Eye (tissue), 1 donor: ENCODE measurements around the gene KCNH8.

ENCODE experiments used
- DNase-seq: peaks from one replicate; pipeline ENCODE4 v3.0.0-alpha.2; 2015

KCNH8 gene

DNA sequence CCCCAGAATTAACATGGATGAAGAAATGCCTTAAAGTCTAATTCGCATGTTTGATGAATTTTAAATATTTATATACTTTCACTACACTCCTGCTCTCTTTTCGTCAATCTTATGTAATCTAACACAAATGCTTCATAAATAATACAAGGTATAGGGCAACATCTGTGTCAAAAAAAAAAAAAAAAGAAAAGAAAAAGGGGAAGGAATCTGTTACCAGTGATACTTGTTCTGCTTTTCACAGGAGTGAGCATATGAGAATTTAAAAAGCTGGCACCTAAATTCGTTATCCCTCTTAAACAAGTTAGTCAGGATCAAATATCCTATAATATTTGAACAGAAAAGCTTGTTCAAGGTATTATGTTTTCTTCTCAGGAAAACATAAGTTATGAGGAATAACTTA, 243.8 kb downstream of the KCNH8 start:
- peak; percentile 15 for DNase-seq

DNA sequence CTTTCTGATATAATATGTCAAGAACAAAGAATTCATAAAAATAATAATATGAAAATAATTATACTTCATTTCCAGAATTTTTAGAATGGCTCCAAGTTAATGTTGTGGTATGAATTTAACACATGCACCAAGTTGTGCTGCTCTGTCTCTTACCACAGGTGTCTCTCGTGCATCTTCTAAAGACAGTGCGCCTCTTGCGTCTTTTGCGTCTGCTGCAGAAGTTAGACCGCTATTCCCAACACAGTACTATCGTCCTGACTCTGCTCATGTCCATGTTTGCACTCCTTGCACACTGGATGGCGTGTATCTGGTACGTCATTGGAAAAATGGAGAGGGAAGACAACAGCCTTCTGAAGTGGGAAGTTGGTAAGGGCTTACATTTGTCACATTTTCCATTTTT, 246.6 kb downstream of the KCNH8 start:
- DNase-seq: no peak

GRCh38 chr3:19396726-19397125, 248.4 kb downstream of the KCNH8 start:
- DNase-seq: no peak

GRCh38 chr3:19399356-19399755, 251.0 kb downstream of the KCNH8 start:
- DNase-seq: no peak

DNA sequence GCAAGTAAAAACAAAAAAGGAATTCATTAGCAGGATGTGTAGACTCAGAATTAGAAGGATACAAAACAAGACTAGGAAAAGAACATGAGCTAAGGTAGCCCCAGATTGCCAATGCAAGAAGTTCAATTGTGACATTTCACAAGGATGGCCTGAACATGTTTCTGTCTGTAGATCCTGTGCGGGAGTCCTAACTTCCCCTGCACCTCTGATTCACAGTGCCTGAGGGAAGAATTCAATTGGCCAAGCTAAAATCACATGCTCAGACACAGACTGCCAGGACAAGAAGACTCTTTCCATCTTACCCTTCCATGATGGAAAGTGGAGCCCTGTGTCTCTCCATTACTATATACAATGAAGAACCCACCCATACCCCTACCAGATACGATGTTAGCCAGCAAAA, 251.5 kb downstream of the KCNH8 start:
- no peak for DNase-seq

DNA sequence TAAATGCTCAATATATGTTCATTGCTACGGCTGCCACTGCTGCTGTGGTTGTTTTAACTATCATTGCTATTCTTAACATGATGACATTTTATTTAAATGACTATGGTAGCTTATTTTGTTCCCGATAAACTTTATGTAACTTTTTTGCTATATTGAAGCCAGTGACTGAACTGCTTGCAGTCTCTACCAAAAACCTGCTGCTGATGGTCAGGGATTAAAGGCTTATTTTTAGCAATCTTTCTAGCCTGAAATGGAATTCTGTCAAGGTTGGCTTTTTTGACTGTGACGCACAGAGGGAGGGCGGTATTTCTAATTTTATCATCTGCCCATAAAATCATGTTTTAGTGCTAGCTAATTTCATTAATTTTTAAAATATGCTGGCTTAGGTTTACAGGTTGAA, 271.8 kb downstream of the KCNH8 start:
- DNase-seq: no peak

GRCh38 chr3:19425825-19426224, 277.5 kb downstream of the KCNH8 start:
- no peak for DNase-seq

DNA sequence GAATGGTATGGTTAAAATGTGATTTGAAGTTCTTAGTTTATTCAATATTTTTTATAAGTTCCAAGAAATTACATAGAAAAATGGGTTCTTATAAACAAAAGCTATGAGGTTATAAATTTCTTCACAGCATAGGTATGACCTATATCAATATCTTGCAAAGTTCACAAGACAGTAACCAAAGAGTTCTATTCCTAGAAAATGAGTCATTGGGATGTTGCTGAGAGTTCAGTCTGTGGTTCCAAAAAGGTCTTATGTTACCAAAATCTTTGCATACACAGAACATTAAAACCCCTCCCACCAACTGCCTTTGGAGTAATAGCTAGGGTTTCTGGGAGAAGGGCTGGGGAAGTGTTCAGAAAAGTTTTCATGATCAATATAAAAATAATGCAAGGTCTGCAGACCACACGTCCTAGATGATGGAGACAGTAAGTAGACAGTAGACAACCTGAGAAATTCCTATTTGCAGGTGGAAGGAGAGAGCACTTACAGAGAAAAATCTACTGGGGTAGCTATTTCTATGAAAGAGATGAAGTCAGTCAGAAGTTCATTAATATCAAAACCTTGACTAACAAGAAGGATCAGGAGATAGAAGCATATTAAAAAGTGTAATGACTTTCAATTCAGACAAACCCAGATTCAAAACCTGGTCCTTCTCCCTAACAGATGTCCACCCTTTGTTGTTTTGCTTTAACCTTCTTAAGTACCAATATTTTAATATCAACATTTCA, 279.3 kb downstream of the KCNH8 start:
- no peak for DNase-seq

GRCh38 chr3:19428729-19429128, 280.4 kb downstream of the KCNH8 start:
- DNase-seq: no peak

GRCh38 chr3:19432669-19433068, 284.4 kb downstream of the KCNH8 start:
- DNase-seq: peak; percentile 7

DNA sequence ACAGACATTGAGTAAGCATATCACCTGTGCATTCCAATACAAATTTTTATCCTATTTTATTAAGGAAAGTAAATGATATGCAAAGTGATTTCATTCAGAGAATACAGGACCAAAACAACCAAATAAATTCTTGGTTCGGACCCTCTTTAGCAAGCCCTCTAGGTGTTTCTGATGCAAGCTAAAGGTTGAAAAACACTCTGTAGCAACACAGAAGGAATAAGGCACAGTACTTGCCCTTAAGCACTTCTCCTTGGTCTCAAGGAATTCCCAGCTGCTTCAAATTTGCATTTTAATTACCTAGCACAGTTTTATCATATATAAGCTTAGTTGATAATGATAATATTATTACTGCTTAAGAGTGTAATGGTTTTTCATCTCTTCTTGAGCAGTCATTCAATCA, 288.4 kb downstream of the KCNH8 start:
- no peak for DNase-seq

DNA sequence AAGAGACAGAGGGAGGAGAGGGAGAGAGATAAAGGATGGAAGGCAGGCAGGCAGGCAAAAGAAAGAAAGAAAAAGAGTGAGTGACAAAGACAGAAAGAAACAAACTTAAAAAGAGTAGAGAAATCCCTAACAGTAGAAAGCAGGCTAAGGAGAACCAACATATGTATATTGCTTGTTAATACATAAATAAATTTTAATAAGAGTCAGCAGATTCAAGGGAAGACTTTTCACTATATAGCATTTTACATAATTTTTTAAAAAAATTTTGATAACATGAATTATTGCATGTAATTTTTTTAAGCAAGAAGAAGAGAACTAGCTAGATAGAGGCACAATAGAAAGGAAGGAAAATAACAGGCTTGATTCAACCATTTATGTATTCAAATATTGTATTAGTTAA, 291.6 kb downstream of the KCNH8 start:
- DNase-seq: no peak

DNA sequence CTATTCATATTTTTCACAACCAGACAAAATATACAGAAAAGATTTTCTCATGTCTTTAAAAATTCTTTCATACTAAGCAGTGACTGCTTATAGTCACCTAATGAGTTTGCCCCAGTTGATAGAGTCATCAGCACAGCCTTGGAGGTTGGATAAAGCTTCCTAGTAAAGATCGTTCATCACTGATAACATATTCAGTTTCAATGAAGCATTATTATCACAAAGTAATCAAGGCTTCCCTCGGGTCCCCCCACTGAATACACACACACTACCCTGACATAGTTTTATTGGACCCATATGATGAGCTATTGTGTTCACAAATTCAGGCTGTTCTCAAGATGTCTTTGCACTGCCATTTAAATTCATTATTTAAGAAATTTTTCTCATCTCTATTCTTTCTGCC, 297.8 kb downstream of the KCNH8 start:
- DNase-seq: no peak

DNA sequence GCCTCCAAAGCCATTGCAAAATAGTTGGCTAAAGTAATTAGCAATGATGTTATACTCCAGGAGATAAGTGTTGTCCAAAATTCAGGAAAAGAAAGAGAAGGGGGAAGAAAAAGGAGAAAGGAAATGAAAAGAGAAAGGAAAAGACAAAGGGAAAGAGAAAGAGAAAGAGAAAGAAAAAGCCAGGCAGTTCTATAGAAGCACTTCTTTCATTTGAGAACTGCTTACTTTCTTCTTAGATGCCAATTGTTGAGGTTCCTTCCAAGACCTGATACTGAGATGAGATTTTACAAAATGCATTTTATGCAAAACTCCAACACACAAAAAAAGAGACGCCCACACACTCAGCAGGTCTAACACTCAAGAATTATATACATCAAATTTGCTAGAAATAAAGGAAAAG, 298.4 kb downstream of the KCNH8 start:
- DNase-seq: no peak

GRCh38 chr3:19455546-19455945, 307.2 kb downstream of the KCNH8 start:
- no peak for DNase-seq

DNA sequence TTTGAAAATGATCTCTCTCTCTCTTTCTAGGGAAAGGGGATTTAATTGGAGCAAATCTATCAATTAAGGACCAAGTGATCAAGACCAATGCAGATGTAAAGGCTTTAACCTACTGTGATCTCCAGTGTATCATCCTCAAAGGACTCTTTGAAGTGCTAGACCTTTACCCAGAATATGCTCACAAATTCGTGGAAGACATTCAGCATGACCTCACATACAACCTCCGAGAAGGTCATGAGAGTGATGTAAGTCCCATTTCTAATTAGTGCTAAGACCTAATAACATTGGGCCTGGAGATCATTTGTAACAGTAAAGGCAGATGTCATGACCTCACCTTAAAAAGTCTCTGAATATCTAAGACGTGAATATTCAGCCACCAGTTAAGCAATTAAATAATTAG, 308.4 kb downstream of the KCNH8 start:
- no peak for DNase-seq

GRCh38 chr3:19457449-19457848, 309.1 kb downstream of the KCNH8 start:
- DNase-seq: no peak

DNA sequence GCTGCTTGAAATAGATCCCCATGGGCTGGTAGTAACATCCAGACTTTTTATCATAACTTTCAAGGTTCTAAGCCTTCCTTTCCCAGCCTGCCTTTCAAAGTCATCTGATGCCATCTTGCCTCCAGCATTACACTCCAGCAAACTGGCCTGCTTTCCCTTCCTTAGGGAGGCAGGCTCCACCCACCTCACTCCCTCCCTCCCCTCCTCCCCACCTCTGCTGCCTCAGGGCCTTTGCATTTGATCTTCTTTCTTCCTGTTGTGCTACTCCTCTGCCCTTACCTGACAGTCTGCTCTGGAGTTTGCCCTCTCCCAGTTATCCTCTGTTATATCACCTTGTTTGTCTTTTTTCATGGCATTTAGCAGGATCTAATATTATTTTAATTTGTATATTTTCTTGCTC, 319.5 kb downstream of the KCNH8 start:
- no peak for DNase-seq

- no peak for DNase-seq
These were observed 322.8 kb downstream of the KCNH8 start for GRCh38 chr3:19471138-19471537.

- DNase-seq: peak; percentile 6
These were observed 325.8 kb downstream of the KCNH8 start for GRCh38 chr3:19473971-19474580.

DNA sequence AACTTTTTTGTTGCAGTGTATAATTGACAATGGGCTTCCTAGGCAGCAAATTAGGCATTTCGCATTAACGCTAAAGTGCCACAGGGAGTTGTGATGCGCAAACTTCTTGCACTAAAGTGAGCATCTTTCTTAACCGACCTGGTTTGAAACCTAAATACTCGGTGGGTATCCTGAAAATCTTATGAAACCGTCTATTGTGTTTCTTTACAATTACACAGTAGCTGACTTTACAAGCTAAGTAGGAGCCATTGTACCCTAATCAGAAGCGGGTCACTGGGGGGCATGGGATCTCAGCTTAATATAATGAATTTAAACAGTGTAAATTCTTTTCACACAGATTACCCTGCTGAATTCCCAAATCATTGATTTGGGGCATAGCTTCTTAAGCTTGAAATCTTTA, 328.0 kb downstream of the KCNH8 start:
- DNase-seq: peak; percentile 35

- no peak for DNase-seq
These were observed 337.0 kb downstream of the KCNH8 start for GRCh38 chr3:19485267-19485666.

DNA sequence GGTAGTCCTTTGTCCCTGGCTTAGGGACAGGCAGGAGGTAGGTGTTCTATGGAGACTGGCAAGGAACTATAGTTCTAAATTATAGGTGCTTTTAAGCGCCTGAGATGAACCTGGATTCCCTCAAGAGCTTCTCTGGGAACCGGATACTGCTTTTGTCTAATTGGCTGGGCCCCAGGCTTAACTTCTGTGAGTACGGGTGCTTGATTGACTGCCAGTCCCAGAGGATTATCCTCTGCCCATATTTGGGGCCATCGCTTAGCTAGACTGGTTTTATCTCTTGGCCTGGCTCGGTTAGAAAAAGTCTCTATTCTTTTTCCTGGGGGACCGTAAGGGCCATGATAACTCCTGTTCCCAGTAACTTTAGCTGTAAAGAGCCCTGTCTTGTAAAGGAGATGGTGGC, 339.1 kb downstream of the KCNH8 start:
- no peak for DNase-seq

DNA sequence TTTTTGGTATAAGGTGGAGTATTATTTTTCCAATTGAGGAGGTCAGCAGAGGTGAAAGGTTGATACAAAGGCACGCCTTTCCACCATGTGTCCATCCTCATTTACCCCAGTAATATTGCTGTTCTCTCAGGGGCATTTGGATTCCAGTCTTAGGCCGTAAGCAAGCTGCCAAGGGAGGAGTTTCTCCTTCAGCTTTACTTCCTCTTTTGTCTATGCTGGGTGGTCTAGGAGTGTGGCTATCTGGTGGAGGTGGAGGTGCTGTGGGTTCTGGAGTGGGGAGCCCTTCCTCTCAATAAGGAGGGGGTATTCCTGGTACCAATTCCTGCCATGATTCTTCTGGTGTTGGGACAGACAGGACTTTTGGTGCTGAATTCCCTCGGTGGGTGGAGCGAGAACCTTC, 340.6 kb downstream of the KCNH8 start:
- DNase-seq: no peak

DNA sequence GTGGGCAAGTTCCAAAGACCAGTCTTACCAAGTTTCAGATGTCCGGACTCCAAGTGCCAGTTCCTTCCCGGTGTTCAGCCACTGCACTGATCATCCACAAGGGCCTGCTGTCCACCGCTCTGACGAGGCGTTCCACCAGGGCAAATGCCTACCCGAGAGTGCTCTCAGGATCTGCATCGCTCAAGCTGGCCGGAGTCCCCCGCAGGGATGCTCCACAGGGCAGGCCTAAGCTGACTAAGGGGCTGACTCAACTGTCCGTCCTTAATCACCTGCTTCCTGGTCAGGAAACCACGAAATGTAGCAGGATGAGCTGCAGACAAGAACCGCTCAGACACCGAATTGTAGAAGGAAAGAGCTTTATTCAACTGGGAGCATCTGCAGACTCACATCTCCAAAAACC, 341.6 kb downstream of the KCNH8 start:
- no peak for DNase-seq
